CD4-positive, CD25-positive, alpha-beta regulatory T cell (primary cell): ENCODE measurements around the gene IQSEC3. TPM values are rescaled to one million over a fixed set of nuclear protein-coding genes. Genes with fewer than 3 reads are reported as not detected.

Experiments
- ATAC-seq, 2 donors: fragments of 150-1000 bp; cut with Tn5 transposase; one replicate each; pipeline ENCODE4 v1.10.0; 2021; ENCODE audit warnings: low read depth in 2 of 2, moderate number of reproducible peaks in 2 of 2, moderate library complexity in 1 of 2
- DNase-seq, 3 donors: peaks; one replicate each; pipeline versions ENCODE4 v3.0.0 to v3.0.0-alpha.2; 2012 to 2022; ENCODE audit warnings: mixed read lengths in 1 of 3
- H3K27ac ChIP-seq: one replicate; pipeline ENCODE4 v1.7.0; 2013; ENCODE audit warnings: mild to moderate bottlenecking, low read length; ENCODE audit not compliant: insufficient read depth, poor library complexity, severe bottlenecking
- H3K27me3 ChIP-seq: one replicate; pipeline ENCODE4 v1.7.0; 2013; ENCODE audit warnings: low read length; ENCODE audit not compliant: control insufficient read depth, insufficient read depth
- H3K36me3 ChIP-seq: one replicate; pipeline ENCODE4 v1.7.0; 2013; ENCODE audit warnings: mild to moderate bottlenecking, low read length, moderate library complexity; ENCODE audit not compliant: control insufficient read depth, insufficient read depth
- H3K4me1 ChIP-seq: 2 replicates; pipeline ENCODE4 v1.7.0; 2013; ENCODE audit warnings: mild to moderate bottlenecking, low read length; ENCODE audit not compliant: insufficient read depth, control insufficient read depth, poor library complexity, severe bottlenecking
- H3K4me3 ChIP-seq: one replicate; pipeline ENCODE4 v1.7.0; 2013; ENCODE audit warnings: low read depth, mild to moderate bottlenecking, low read length, moderate library complexity
- H3K9me3 ChIP-seq, 2 experiments: 1 replicate in 1 of 2; 2 replicates in 1 of 2; pipeline ENCODE4 v1.7.0; 2013; ENCODE audit warnings: low read length in 2 of 2, mild to moderate bottlenecking in 1 of 2, moderate library complexity in 1 of 2; ENCODE audit not compliant: control insufficient read depth in 2 of 2
- H3K27ac Mint-ChIP-seq, 3 donors: one replicate each; pipeline ENCODE4 v1.8.0; 2020 to 2022; ENCODE audit warnings: mild to moderate bottlenecking in 3 of 3, mixed read lengths in 3 of 3, moderate library complexity in 2 of 3
- H3K27me3 Mint-ChIP-seq: one replicate; pipeline ENCODE4 v1.8.0; 2022; ENCODE audit warnings: mild to moderate bottlenecking, mixed read lengths
- H3K36me3 Mint-ChIP-seq: one replicate; pipeline ENCODE4 v1.8.0; 2020; ENCODE audit warnings: mixed read lengths
- H3K4me1 Mint-ChIP-seq, 4 donors: one replicate each; pipeline ENCODE4 v1.8.0; 2020 to 2022; ENCODE audit warnings: mixed read lengths in 4 of 4, mild to moderate bottlenecking in 1 of 4
- H3K4me3 Mint-ChIP-seq, 4 donors: one replicate each; pipeline ENCODE4 v1.8.0; 2020 to 2022; ENCODE audit warnings: mild to moderate bottlenecking in 4 of 4, mixed read lengths in 4 of 4, moderate library complexity in 3 of 4
- H3K9me3 Mint-ChIP-seq, 7 donors: one replicate each; pipeline ENCODE4 v1.8.0; 2020 to 2022; ENCODE audit warnings: mixed read lengths in 7 of 7, mild to moderate bottlenecking in 3 of 7, moderate library complexity in 2 of 7
- polyA plus RNA-seq, 4 donors: library from polyadenylated mRNA; unstranded; fragments of 300-500 nt; fragmentation: Illumina TruSeq; gene quantifications; one replicate each; pipeline ENCODE4 v1.2.3, GENCODE V29; 2021
- total RNA-seq: library from RNA; stranded (reverse); gene quantifications from one replicate; pipeline ENCODE4 v1.2.3, GENCODE V29; 2022

The IQSEC3 gene
- total and polyA plus RNA-seq, 5 donors from 2014 or later = 0.05 to 0.15 TPM; not detected in 3

DNA sequence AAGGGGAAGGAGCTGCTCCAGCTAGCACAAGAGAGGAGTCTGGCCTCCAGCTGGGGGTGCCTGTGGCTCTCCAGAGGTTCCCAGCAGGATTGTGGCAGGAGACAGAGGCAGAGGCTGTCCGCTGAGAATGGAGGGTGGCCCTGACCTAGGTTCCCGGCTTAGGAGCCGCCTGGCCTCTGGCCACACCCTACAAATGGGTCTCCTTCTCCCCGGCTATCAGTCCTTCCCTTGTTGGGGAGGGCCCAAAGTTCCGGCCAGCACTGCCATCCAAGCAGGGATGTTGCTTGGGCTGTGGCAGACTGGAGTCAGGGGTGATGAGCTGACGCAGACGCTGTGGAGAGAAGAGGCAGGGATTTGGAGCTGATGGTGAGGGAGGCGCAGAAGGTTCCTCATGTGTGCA lies 124.3 kb downstream of the IQSEC3 start:
- Histone ChIP-seq H3K27me3 (no peaks in the 10 kb centered on the region), H3K9me3 (no peaks in the 10 kb centered on the region), H3K4me3 (no peak overlapping the region), H3K27ac (no peak overlapping the region), H3K4me1 (peaks cover 9% of the 10 kb centered on the region), H3K36me3 (no peaks in the 10 kb centered on the region)
- Mint-ChIP-seq H3K4me1 (peaks cover 0 to 6% (median 0%) of the 10 kb centered on the region in 4 donors), H3K27me3 (peaks cover 20% of the 10 kb centered on the region), H3K36me3 (no peaks in the 10 kb centered on the region), H3K27ac (no peak overlapping the region), H3K9me3 (peaks cover 0 to 2% (median 0%) of the 10 kb centered on the region in 7 donors), H3K4me3 (no peak overlapping the region)
- no peak for DNase-seq
- no peak for ATAC-seq

DNA sequence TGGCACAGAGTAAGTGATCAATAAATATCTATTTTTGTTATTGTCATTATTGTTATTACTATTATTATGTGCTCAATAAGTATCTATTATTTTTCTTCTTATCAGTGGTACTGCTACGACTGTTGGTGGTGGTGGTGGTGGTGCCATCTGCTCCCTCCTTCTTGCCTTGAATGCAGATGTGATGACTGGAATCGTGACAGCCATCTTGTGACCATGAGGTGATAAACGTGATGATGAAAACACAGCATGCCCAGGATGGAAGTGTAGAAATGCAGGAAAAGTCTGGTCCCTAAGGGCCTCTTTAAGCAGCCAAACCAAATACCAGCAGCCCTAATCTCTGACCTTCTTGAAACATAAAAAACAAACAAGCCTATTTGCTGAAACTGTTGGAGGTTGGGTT lies 125.0 kb downstream of the IQSEC3 start:
- H3K4me3 ChIP-seq = no peak overlapping the region
- no peaks in the 10 kb centered on the region for H3K9me3 ChIP-seq
- no peak for ATAC-seq
- no peaks in the 10 kb centered on the region for H3K27me3 ChIP-seq
- no peak for DNase-seq
- Mint-ChIP-seq H3K4me3 (no peak overlapping the region), H3K27me3 (peaks cover 16% of the 10 kb centered on the region), H3K36me3 (no peaks in the 10 kb centered on the region), H3K4me1 (peaks cover 0 to 6% (median 0%) of the 10 kb centered on the region in 4 donors), H3K9me3 (peaks cover 0 to 2% (median 0%) of the 10 kb centered on the region in 7 donors), H3K27ac (no peak overlapping the region)
- H3K4me1 ChIP-seq = peaks cover 9% of the 10 kb centered on the region
- no peak overlapping the region for H3K27ac ChIP-seq
- H3K36me3 ChIP-seq = no peaks in the 10 kb centered on the region

DNA sequence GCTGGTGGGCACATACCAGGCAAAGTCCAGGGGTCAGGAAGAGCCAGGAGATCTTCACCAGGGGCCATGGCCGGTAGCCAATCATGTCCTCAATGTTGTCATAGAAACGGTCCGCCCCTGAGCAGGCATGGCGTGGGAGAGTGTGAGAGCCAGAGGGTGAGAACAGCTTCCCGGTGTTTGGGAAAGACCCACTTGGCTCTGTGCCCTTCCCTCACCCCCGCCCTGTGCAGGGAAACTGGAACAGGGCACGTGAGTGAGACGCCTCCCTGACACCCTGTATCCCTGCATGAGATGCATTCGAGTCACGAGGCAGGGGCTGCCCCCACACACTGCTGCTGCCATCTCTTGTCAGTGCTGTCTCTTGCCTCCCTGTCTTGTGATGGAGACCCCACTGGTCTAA lies 126.7 kb downstream of the IQSEC3 start:
- Histone ChIP-seq H3K27ac (no peak overlapping the region), H3K4me3 (no peak overlapping the region), H3K27me3 (no peaks in the 10 kb centered on the region), H3K9me3 (no peaks in the 10 kb centered on the region), H3K36me3 (no peaks in the 10 kb centered on the region), H3K4me1 (peaks cover 9% of the 10 kb centered on the region)
- ATAC-seq (no peak), DNase-seq (no peak)
- peaks cover 15% of the 10 kb centered on the region for H3K27me3 Mint-ChIP-seq
- H3K27ac Mint-ChIP-seq = no peak overlapping the region
- H3K9me3 Mint-ChIP-seq = peaks cover 0 to 3% (median 0%) of the 10 kb centered on the region in 7 donors
- peaks cover 0 to 6% (median 0%) of the 10 kb centered on the region in 4 donors for H3K4me1 Mint-ChIP-seq
- no peak overlapping the region for H3K4me3 Mint-ChIP-seq
- H3K36me3 Mint-ChIP-seq = no peaks in the 10 kb centered on the region

DNA sequence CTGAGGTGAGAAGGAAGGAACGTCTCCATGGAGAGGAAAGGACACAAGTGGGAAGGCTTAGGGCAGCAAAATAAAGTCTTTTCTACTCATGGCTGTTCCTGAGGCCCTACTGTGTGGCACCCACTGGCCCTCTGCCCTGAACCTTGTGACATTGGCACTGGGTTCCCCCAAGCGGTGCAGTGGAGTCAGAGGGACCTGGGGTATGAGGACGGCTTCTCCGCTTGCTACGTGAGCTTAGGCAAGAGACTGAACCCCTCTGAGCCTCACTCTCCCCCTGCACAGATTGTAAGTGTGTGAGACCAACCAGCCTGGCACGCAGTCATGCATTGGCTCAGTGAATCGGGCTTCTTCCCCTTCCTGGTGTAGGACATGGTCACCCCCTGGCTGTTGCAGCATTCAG lies 127.7 kb downstream of the IQSEC3 start:
- no peak overlapping the region for H3K4me3 ChIP-seq
- H3K4me1 ChIP-seq = peaks cover 2% of the 10 kb centered on the region
- no peaks in the 10 kb centered on the region for H3K36me3 ChIP-seq
- DNase-seq = no peak
- no peaks in the 10 kb centered on the region for H3K27me3 ChIP-seq
- no peak overlapping the region for H3K27ac Mint-ChIP-seq
- H3K4me3 Mint-ChIP-seq = no peak overlapping the region
- H3K9me3 ChIP-seq = no peaks in the 10 kb centered on the region
- no peak overlapping the region for H3K27ac ChIP-seq
- no peaks in the 10 kb centered on the region for H3K36me3 Mint-ChIP-seq
- ATAC-seq = no peak
- peaks cover 0 to under 1% (median 0%) of the 10 kb centered on the region in 4 donors for H3K4me1 Mint-ChIP-seq
- H3K9me3 Mint-ChIP-seq = peaks cover 0 to 3% (median 0%) of the 10 kb centered on the region in 7 donors
- peaks cover 15% of the 10 kb centered on the region for H3K27me3 Mint-ChIP-seq

DNA sequence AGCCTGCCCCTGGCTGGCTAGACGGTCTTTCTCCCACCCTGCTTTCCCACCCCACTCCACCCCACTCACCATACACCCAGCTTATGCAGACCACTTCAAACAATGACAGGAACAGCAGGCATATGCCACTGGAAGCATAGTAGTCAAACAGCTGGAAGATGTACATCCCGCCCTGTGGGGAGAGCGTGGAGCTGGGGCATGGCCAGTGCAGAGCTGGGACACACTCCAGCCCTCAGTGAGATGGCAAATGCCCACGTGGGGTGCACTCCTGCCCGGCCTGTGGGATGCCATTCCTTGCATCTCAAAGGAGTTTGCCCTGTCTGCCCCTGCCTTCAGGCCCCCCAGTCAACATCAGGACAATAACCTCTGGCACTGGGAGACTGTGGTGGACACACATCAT lies 128.6 kb downstream of the IQSEC3 start:
- peaks cover 15% of the 10 kb centered on the region for H3K27me3 Mint-ChIP-seq

DNA sequence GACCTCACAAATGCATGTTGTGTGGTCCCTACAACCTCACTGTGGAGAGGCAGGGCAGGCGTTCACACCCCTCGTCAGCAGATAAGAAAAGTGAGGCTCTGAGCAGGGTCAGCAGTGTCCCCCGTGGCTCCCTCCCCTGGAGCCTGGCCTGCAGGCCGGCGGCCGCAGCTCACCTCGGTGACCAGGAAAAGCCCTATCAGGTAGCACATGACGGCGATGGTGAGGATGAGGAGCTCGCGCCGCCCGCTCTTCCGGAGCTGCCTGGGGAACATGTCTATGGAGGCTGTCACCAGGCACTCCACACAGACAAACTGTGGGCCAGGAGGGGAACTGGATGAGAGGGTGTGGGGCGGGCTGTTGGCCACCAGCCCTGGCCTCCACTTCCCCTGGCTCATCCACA lies 129.4 kb downstream of the IQSEC3 start:
- Mint-ChIP-seq H3K4me1 (no peaks in the 10 kb centered on the region), H3K27me3 (peaks cover 15% of the 10 kb centered on the region), H3K36me3 (no peaks in the 10 kb centered on the region)

More for the DNA sequence above, 128.6 kb downstream of the IQSEC3 start:
- Histone ChIP-seq H3K27me3 (no peaks in the 10 kb centered on the region), H3K27ac (no peak overlapping the region), H3K9me3 (no peaks in the 10 kb centered on the region), H3K36me3 (no peaks in the 10 kb centered on the region), H3K4me1 (no peaks in the 10 kb centered on the region), H3K4me3 (no peak overlapping the region)
- H3K4me3 Mint-ChIP-seq = no peak overlapping the region
- H3K4me1 Mint-ChIP-seq = no peaks in the 10 kb centered on the region
- no peaks in the 10 kb centered on the region for H3K36me3 Mint-ChIP-seq
- ATAC-seq = no peak
- H3K9me3 Mint-ChIP-seq = peaks cover 0 to 2% (median 0%) of the 10 kb centered on the region in 7 donors
- H3K27ac Mint-ChIP-seq = no peak overlapping the region
- DNase-seq = no peak

DNA sequence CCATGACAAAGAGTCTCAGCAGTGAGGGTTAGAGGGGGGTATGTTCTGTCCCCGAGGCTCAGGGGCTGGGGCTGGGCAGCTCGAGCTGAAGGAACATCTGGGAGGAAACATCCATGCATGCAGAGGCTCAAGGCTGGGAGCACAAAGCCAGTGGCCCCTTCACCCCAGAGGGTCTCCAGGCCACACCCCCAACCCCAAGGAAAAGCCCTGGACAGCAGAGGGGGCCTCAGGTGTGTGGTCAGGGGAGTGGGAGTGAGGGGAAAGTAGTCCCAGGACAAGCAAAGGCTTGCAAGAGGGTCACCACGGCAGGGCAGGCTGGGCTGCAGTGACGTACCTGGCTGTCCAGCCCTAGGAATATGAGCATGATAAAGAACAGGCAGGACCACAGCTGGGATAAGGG lies 129.9 kb downstream of the IQSEC3 start:
- no peak for DNase-seq
- H3K36me3 Mint-ChIP-seq = no peaks in the 10 kb centered on the region
- Histone ChIP-seq H3K36me3 (no peaks in the 10 kb centered on the region), H3K27ac (no peak overlapping the region), H3K9me3 (no peaks in the 10 kb centered on the region), H3K4me3 (no peak overlapping the region), H3K4me1 (no peaks in the 10 kb centered on the region), H3K27me3 (no peaks in the 10 kb centered on the region)
- peaks cover 11% of the 10 kb centered on the region for H3K27me3 Mint-ChIP-seq
- no peaks in the 10 kb centered on the region for H3K4me1 Mint-ChIP-seq
- H3K27ac Mint-ChIP-seq = no peak overlapping the region
- H3K9me3 Mint-ChIP-seq = peaks cover 0 to 2% (median 0%) of the 10 kb centered on the region in 7 donors
- ATAC-seq = no peak
- H3K4me3 Mint-ChIP-seq = no peak overlapping the region

More for the DNA sequence above, 129.4 kb downstream of the IQSEC3 start:
- H3K9me3 Mint-ChIP-seq = peaks cover 0 to 2% (median 0%) of the 10 kb centered on the region in 7 donors
- Histone ChIP-seq H3K4me1 (no peaks in the 10 kb centered on the region), H3K36me3 (no peaks in the 10 kb centered on the region), H3K27ac (no peak overlapping the region), H3K27me3 (no peaks in the 10 kb centered on the region), H3K9me3 (no peaks in the 10 kb centered on the region), H3K4me3 (no peak overlapping the region)
- no peak for ATAC-seq
- DNase-seq = no peak
- no peak overlapping the region for H3K4me3 Mint-ChIP-seq
- H3K27ac Mint-ChIP-seq = no peak overlapping the region

DNA sequence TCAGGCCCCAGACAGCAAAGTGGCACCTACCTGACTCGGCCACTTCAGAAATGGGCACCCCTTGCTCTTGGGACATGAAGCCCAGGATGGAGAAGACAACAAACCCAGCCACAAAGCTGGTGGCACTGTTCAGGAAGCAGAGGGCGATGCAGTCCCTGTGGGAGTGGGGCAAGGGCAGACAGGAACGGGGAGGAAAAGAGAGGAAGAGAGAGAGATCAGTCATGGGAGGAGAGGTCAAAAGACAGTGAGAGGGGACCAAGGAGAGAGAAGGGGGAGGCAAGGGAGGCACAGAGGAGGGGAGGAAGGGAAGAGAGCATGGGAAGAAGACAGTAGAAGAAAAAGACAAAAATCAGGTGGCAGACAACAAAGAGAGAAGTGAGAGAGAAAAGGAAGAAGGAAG lies 130.8 kb downstream of the IQSEC3 start:
- DNase-seq (no peak), ATAC-seq (no peak)
- H3K27ac Mint-ChIP-seq = no peak overlapping the region
- H3K9me3 Mint-ChIP-seq = peaks cover 0 to 2% (median 0%) of the 10 kb centered on the region in 7 donors
- H3K36me3 Mint-ChIP-seq = no peaks in the 10 kb centered on the region
- peaks cover 14% of the 10 kb centered on the region for H3K27me3 Mint-ChIP-seq
- no peak overlapping the region for H3K4me3 Mint-ChIP-seq
- no peaks in the 10 kb centered on the region for H3K27me3 ChIP-seq
- no peak overlapping the region for H3K27ac ChIP-seq
- H3K9me3 ChIP-seq = no peaks in the 10 kb centered on the region
- H3K4me3 ChIP-seq = no peak overlapping the region
- no peaks in the 10 kb centered on the region for H3K4me1 ChIP-seq
- H3K36me3 ChIP-seq = no peaks in the 10 kb centered on the region
- no peaks in the 10 kb centered on the region for H3K4me1 Mint-ChIP-seq
